HG02943 (cell line): ENCODE results near the gene RPL10.
"Not testable (repeated sequence)": the region's sequence is repeated elsewhere in the genome, so short reads cannot be mapped to it uniquely, and the experiment has no call there.

Source experiments
- ATAC-seq: cut with Tn5 transposase; IDR thresholded peaks from one replicate; pipeline ENCODE4 v1.9.1; 2021; ENCODE audit warnings: mild to moderate bottlenecking, low read depth, moderate library complexity; ENCODE audit not compliant: unreplicated experiment

The RPL10 gene

DNA sequence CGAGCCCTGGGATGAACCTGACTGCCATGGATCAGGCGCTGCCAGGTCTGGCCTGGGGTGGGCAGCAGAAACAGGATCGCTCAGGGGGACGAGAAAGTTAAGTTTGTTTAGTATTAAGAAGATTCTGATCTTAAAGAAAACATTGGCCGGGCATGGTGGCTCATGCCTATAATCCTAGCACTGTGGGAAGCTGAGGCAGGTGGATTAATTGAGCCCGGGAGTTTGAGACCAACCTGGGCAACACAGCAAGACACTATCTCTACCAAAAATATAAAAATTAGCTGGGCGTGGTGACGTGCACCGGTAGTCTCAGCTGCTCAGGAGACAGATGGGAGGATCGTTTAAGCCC, 23.0 kb upstream of the RPL10 start:
- no peak for ATAC-seq

DNA sequence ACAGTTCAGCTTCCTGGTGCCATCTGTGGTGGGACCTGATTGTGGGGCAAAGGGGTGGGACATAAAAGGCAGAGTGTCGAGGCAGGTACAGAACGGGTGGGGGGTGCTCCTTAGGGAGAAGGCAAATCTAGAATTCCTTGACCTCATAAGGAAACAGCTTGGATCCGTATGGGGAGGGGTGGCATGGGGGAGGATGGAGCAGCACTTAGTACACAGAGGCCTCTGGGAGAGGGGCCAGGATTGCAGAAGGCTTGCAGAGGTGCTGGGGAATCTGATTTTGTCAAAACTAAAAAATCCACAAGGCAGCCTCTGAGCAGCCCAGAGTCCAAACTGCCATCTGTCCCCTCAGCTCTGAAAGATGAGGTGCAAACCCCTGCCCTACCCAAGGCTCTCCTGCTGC, 21.4 kb upstream of the RPL10 start:
- ATAC-seq: no peak

DNA sequence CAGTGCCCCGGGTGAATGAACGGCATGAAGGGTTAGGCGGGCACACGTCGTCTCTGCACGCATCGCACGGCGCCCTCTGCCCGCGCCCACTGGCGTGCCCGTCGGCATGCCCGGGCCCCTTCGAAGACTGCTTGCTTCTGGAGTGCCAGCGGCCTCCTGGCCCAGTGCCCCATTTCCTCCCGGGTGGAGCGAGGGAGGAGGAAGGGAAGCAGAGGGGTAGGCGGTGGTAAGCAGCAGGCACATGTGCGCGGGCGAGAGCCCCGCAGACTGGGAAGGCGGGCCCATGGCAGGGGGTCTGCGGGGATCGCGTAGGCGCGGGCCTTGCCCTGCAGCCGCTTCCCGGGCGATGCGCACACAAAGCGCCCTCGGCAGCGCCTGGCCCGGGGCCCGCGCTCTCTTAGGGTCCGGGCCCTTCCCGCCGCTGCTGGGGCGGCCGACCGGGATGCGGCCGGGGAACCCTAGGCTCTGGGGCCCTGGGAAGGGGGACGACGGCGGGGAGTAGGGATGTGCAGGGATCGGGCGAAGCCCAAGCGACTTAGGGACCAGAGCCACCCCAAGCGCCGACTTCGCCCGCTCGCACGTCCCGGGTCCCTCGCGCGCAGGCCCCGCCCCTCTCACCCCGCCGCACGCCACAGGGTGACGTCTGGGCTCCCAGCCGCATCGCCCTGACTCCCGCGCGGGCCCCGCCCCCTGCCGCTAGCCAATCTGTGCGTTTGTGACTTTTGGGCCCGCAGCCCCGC, 19.9 kb upstream of the RPL10 start:
- peak; percentile 5 for ATAC-seq

DNA sequence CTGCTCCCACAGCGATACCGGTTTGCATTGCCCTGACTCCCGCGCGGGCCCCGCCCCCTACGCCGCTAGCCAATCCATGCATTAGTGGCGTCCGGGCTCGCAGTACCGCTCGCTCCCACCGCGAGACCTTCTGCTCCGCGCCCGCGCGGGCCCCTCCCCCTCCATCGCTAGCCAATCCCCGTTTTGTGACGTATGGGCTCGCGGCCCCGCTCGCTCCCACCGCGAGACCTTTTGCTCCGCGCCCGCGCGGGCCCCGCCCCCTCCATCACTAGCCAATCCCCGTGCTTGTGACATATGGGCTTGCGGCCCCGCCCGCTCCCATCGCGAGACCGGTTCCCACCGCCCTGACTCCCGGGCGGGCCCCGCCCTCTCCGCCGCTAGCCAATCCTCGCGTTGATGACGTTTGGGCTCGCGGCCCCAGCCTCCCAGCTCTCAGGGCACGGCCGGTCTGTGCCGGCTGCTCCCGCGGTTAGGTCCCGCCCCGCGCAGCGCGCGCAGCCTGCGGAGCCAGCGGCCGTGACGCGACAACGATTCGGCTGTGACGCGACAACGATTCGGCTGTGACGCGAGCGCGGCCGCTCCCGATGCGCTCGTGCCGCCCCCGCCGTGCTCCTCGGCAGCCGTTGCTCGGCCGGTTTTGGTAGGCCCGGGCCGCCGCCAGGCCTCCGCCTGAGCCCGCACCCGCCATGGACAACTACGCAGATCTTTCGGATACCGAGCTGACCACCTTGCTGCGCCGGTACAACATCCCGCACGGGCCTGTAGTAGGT, 19.2 kb upstream of the RPL10 start, which contains the start of gene EMD:
EMD (plus strand) TSS at position 497 of the 770 bp plus-strand sequence; CDS start at position 687, 190 bp downstream.
- peak; percentile 80 for ATAC-seq

DNA sequence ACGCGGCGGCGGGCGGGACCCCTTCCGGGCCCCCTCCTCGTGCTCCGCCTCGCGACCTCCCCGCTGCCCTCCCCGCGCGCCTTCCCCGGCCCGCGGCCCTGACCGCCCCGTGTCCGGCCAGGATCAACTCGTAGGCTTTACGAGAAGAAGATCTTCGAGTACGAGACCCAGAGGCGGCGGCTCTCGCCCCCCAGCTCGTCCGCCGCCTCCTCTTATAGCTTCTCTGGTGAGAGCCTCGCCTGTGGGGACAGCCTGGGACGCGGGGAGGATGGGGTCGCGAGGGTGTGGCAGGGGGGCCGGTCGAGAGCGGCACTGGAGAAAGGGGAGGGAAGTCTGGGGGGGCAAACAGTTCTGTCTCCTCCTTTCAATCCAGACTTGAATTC, 18.6 kb upstream of the RPL10 start:
- no peak for ATAC-seq

DNA sequence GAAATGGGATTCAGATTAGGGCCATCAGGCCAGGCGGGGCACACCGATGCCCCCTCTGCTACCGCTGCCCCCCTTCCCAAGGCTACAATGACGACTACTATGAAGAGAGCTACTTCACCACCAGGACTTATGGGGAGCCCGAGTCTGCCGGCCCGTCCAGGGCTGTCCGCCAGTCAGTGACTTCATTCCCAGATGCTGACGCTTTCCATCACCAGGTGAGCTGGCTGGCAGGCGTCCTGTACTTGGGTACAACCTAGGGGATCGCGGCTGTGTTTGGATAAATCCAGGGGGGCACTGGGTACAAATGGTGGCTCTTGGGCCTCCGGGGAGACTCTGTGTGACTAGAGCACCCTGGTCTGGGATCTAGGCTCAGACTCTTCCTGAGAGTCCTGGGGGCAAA, 18.0 kb upstream of the RPL10 start:
- no peak for ATAC-seq

DNA sequence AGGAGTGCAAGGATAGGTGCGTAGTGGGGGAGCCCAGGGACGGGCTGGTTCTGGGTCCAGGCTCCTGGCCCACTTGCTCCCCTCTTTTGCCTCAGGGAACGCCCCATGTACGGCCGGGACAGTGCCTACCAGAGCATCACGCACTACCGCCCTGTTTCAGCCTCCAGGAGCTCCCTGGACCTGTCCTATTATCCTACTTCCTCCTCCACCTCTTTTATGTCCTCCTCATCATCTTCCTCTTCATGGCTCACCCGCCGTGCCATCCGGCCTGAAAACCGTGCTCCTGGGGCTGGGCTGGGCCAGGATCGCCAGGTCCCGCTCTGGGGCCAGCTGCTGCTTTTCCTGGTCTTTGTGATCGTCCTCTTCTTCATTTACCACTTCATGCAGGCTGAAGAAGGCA, 17.4 kb upstream of the RPL10 start:
- ATAC-seq: no peak

DNA sequence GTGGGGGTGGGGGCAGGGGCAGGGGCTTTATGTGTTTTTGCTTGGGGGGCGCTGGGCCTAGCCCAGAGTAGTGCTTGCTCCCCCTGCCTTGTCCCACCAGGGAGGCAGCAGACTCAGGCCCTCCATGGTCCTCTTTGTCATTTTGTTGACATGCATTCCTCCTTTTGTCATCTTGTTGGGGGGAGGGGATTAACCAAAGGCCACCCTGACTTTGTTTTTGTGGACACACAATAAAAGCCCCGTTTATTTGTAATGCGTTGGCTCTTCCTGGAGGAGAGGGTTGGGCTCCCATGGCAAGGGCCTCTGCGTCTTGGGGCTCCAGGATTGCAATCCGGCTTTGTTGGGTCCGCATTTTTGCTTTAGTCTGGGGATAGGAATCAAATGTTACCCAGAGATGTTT, 16.9 kb upstream of the RPL10 start:
- ATAC-seq: no peak

DNA sequence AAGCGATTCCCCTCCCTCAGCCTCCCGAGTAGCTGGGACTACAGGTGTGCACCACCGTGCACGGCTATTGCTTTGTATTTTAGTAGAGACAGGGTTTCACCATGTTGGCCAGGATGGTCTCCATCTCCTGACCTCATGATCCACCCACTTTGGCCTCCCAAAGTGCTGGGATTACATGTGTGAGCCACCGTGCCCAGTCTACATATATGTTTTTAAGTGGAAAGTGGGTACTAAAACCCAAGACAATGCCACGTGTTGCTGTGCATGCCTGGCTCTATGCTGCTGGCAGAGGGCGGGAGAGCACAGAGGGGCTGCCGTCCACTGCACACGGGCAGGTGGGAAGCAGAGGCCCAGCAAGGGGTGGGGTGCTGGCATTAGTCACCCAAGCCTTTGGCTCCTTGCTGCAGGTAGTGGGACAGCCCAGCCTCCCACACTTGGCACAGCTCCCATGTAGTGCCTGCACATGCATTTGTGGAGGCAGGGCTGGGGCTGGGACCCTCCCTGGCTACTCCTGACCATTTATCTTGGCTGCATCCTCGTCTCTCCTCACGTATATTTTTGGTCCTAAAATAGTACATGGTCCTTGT, 15.6 kb upstream of the RPL10 start:
- no peak for ATAC-seq

DNA sequence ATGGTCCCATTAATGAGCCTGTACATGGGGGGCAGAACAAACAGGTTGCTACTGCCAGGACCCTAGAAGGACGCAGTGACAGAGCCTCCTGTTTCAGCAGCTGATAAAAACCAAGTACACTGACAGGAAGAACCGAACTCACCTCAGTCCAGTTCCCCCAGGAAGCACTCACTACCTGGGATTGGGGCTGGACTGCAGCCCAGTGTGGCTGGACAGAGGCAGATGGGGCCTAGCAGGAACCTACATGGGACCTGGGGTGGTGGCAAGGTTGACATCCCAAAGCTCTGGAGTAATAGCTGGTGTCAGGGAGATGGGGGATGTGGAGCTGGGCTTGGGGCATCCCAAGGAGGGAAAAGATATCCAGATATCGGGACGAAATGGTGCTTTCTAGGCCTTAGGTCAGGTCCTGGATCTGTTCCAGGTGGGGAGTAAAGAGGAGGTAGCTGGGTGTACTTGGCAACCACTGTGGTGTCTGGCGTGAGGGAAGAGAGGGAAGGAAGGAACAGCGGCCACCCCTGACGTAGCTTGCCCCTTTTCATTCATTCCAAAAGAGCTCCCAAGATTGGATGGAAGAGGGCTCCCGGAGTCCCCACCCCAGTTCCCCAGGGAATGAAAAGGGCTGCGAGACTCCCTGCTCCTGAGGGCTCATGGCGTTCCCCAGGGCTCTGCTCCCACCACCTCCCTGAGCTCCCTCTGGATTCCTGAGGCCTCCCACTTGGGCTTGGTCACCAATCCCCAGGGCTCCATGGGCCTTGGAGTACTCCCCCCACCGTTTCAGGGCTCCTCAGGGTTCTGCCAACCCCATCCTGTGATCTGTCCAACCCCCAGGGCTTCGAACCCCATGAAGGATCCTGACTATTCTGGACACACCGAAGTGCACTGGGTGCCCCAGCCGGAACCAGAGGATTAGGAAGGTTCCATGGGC, 14.6 kb upstream of the RPL10 start:
- ATAC-seq: no peak

DNA sequence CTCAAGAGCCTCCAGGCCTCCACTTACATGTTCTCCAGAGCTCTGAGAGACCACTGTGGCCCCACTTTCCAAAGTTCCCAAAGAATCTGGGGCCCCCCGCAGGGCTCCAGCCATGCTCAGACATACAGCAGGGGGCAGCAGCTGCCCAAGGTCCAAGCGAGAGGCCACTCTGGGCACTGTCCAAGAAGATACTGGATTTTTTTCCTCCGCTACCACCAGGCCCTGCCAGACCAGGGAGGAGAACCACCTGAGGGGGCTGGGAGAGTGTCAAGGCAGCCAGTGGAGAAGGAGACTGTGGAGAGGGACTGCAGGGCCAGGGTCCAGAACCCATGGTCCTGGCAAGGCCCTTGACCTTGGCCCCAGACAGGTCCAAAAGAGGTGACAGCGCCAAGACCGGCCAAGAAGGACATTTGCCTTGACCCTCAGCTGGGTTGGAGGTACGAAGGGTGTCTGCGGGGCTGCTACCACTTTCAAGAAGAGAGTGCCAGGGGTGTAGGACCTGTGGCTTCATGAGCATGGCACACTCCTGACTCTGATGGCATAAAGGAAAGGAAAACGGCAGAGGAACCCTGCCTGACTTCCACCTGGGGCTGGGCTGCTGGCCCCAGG, 13.8 kb upstream of the RPL10 start:
- no peak for ATAC-seq

DNA sequence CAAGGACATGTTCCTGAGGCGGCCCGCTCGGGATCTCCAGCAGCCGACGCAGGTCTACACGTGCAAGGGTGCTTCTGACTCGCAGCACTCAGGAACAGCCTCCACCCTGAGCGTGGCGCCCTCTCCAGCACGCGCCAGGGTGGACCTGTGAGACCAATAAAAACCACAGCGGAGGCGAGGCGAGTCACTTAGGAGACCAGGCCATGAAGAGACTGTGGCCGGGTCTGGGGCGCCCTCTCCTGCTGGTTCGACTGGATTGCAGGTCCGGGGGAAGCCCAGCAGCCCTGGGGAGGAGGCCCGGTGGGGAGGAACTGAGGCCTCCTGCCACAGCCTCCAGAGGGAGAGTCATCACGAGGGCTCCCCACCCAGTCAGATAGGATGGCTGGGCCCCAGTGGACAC, 10.1 kb upstream of the RPL10 start:
- ATAC-seq: not testable (repeated sequence)

DNA sequence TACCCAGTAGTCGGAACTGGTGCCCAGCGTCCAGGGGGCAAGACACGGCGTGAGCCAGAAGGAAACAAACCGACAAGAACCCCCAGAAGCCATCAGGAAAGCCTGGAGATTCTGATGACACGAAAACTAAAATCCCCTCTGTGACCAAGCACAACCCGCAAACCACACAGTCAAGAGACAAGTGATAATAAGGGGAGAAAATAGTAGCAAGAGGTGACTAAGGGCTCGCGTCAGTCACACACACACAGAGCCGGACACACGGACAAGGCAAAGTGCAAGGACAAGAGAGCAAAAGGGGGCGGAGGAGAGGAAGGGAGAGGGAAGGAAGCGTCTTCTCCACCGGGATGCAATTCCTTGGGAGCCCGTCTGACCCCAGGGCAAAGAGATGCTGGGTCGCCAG, 9.5 kb upstream of the RPL10 start:
- peak; percentile 22 for ATAC-seq

DNA sequence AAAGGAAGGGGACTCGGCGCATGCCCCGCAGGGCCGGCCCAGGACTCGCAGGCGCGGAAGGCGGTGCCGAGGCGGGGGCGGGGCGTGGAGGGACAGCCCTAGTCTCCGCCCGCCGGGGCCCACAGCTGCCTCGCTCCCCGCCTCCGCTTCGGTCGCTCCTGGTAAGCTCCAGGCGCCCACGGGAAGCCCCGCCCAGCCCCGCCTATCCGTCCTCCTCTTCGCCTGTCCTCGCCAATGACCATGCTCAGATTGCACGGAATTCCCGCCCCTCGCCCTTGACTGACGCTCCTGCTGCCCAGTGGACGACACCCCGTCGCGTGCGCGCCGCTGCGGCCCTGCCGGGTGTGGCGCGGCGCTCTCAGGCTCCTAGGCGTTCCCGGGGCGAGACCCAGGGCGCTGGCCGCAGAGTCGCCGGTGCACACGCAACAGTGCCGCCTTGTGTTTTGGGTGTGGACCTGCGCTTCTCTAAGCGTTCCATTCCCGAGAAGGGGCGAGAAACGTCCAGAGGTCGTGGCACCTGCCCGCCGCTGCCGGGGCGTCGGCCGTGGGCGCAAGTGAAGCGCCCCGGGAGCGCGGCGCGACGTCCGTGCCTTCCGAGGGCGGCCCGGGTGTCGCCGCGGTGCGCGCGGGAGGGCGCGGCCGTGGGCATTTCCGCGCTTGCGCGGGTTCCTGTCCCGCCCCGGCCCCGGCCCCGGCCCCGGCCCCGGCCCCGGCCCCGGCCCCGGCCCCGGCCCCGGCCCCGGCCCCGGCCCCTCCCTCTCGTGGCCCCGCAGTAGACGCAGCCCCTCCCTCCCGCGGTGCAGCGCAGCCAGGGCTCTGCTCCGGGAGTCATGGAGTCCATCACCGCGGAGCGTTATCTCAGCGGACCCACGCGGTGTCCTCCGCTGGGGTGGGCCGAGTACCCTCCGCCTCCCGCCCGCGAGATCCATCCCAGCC, 8.1 kb upstream of the RPL10 start:
- peak; percentile 62 for ATAC-seq

DNA sequence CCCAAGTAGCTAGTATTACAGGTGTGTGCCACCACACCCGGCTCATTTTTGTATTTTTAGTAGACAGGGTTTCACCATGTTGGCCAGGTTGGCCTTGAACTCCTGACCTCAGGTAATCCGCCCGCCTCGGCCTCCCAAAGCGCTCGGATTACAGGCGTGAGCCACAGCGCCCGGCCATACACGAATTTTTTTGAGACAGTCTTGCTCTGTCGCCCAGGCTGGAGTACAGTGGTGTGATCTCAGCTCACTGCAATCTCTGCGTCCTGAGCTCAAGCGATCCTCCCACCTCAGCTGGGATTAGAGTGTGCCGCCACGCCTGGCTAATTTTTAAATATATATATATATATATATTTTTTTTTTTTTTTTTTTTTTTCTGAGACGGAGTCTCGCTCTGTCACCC, 1.8 kb upstream of the RPL10 start:
- not testable (repeated sequence) for ATAC-seq

DNA sequence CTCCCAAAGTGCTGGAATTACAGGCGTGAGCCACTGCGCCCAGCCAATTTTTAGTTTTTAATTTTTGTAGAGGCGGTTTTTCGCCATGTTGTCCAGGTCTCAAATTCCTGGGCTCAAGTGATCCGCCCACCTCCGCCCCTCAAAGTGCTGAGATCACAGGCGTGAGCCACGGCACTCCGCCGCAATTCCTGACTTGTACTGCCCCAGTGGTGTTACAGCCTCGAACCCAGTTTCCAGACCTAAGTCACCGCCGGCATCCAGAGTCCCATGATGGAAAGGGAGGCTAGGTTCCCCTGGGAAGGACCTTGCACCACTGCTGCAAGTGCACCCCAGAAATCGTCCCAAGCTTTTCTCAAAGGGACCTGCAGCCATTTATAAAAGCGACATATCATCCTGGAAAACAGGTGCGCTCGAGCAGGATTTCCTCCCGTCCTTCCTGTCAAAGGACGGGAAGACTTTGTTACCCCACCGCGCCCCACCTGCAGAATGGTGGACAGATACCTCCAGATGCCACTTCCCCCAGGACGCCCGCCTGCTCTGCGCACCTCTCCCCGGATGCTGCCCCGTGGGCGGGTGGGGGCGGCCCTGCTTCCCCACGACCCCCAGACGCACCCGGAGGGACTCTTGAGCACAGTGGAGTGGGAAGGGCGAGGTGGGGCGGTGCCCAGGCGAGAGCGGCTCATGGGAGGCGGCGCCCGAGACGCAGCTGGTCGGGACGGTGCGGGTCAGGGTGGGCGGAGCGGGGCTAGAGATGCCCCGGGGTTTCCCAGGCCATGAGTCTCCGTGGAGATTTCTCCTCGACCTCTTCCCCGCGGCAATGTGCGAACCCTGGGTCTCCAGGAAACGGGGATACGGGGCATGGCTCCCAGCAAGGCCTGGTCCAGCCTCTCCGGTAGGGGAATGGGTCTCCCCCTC, 947 bp upstream of the RPL10 start:
- peak; percentile 68 for ATAC-seq

DNA sequence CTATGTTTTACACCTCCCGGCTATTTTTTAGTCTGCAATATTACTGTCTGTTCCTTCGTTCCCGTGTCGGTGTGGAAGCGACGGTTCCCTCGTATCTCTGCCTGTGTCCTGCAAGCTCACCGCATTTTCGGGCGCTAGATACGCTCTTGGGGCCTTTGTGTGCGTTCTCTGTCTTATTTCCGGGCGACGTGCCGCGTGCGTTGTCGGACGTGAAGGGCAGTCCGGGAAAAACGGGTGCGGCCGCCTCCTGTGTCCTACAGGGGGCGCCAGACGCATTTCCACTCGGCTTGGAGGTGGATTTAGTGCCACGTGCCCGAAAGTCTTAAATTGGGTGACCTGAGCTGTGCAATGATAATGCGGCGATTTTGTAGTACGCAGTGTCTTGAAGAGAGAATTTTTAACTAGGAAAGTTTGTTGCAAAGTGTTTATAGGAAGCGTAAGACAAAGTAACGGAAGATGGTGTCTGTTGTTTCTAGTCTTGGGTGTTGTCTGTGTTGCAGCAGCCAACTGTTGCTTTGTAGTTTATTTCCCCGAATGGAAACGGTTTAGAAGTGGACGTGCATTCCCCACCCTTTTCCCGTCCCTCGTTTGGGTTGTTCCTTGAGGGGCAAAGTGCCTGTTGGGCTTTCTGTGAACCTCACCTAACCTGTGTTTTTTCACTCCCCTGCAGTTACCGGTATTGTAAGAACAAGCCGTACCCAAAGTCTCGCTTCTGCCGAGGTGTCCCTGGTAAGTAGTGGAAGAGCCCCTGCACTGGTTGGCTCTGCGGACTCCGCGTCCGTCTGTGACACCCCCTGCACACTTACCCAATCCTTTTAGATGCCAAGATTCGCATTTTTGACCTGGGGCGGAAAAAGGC, 720 bp downstream of the RPL10 start:
- no peak for ATAC-seq
